NCI-H82 (cell line): ENCODE measurements around the gene DYDC2.
A peak's percentile ranks its signal among the peaks of the same experiment; 100 is the strongest.
"Not testable (repeated sequence)": the region's sequence is repeated elsewhere in the genome, so short reads cannot be mapped to it uniquely, and the experiment has no call there.

Source experiments
- DNase-seq: peaks from one replicate; lab custom pipeline; 2025; lab: John Stamatoyannopoulos, UW

Gene DYDC2, protein sequence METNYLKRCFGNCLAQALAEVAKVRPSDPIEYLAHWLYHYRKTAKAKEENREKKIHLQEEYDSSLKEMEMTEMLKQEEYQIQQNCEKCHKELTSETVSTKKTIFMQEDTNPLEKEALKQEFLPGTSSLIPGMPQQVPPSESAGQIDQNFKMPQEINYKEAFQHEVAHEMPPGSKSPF

DNA sequence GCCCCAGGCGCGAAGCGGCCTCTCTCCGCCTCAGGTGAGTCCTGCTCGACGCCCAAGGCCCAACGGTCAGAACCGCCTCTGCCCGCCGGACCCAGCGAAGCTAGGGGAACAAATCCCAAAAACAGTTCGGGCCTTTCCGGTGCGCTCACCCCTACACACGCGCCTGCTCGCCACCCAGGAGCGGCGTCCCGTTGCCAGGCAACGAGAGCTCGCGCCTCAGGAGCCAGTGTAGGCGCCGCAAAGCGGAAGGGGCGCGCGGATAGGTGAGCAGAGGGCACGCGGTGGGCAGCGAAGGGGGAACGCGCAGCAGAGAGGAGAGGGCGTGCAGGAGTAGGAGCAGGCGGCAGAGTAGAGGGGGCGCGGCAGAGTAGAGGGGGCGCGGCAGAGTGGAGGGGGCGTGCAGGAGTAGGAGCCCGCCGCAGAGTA, at the start of gene DYDC2, which contains the start of gene DYDC1:
Gene DYDC2 (plus strand): TSS at position 219 of the 426 bp plus-strand sequence. CDS start 5,663 bp downstream, outside the sequence.
Gene DYDC1 (minus strand): TSS at position 193 of the 426 bp plus-strand sequence. CDS start 4,154 bp downstream, outside the sequence.
- DNase-seq = peak; percentile 81

DNA sequence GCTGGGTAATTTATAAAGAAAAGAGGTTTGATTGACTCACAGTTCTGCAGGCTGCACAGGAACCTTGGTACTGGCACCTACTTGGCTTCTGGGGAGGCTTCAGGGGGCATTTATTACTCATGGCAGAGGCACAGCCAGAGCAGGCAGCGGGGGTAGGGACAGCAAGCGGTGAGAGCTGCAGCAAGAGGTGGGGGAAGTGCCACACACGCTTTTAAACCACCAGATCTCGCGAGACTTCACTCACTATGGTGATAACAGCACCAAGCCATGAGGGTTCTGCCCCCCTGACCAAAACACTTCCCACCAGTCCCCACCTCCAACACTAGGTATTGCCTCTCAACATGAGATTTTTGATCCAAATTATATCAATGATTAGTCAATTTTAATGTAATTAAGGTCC, 43.1 kb upstream of the DYDC2 start:
- no peak for DNase-seq

DNA sequence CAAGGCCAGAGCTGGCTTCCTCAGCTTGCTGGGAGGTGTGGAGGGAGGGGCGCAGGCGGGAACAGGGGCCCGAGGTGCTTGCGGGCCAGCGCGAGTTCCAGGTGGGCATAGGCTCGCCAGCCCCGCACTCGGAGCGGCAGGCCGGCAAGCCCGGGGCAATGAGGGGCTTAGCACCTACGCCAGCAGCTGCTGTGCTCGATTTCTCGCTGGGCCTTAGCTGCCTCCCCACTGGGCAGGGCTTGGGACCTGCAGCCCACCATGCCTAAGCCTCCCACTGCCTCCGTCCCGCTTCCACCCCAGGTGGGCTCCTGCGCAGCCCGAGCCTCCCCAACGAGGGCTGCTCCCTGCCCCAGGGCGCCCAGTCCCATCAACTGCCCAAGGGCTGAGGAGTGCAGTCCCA, 41.2 kb upstream of the DYDC2 start:
- no peak for DNase-seq

DNA sequence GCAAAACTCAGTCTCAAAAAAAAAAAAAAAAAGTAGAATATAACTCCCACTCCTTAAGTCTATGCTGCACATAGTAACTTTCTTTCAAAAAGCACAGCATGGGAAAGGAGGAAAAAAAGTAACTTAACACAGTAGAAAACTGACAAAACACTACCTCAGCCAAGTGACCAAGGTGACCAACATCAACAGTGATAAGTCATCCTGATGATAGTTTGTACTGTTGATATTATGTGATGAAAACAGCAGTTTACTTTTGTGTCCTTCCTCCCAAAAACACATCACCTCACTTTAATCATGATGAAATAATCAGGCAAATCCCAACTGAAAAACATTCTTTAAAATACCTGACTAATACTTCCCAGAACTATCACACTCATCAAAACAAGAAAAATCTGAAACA, 37.8 kb upstream of the DYDC2 start:
- DNase-seq = no peak

DNA sequence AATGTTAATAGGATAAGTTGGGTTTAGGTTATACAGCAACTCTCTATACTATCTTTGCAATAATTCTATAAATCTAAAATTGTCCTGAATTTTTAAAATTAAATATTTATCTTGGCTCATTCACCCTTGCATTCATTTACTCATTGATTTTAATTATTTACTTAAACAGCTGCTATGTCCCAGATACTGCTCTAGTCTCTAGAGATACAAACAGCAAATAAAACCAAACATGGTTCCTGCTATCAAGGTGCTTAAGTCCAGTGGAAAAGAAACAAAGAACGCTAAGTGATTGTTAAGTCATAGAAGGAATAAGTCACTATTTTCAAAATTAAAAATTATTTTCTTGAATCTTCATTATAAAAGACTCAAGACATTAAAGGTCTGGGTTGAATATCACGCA, 37.3 kb upstream of the DYDC2 start:
- DNase-seq = no peak

DNA sequence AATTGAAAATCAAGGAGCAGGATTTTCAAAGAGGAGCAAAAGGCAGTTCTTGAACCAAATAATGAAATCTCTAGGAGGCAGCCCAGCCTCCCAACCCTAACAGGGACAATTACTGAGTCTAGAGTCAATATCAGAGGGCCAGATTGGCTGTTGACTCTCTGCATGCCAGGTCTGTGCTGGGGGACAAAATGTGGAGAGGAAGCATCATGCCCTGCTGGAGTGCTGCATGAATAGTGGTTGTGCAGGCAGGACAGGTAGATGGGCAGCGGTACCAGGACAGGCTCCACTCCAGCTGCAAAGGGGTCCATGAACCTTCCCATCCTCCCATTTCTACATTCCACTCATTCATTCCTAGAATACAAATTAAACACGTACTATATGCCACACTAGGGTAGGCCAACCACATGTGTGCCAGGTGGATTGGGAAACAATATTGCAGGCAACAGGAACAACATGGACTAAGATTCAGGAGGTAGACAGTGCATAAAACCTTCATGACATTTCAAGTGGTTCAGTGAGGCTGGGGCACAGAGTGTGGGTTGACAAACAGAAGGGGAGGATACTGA, 36.8 kb upstream of the DYDC2 start:
- no peak for DNase-seq

DNA sequence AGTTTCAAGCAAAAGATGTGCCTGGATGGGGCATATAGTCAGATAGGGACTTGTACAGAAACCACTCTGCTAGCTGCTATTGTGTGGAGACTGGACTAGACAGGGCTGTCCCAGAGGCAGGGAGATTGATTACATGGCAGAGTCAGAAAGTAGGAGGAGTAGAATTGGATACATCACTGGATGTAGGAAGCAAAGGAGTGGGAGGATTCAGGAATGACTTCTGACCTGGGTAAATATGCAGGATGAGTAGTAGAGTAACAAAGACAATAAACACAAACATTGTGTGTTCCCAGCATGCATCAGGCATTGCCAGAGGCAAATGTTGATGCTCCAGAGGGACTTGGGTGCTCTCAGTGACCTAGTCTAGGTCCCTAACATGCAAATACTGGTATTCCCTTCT, 36.2 kb upstream of the DYDC2 start:
- DNase-seq = no peak

DNA sequence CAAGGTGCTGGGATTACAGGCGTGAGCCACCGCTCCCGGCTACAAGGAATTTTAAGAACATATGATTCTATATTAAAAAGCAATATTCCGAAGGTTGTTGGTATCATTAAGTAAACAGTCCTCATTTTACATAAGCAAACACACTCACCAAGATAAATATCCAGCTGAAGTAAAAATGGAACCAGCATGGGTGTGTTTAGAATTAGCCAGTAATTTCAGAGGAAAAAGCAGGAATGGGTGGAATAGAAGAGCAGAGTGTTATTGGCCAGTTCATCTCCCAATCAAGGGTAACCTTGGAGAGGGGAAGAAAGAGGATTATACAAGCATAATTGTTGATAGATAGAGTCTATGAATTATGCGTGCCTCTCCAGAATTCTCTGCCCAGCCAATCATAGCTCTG, 35.4 kb upstream of the DYDC2 start:
- DNase-seq = no peak

DNA sequence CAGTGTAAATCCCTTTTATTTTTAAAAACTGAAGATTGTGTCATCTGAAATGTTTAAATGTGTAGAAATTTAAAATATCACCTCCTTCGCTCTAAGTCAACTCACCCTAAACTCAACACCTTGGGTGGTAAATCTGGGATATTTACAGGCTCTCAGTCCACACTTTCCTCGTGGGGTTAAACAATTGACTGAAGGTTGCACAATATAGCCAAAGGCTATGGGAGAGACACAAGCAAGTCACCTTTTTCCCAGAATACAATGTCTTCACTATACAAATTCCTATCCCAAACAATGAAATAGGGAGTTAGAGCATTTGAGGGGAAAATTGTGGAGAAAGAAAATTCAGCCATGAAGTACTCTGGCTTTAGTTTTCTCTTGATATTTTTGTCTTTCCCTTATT, 34.4 kb upstream of the DYDC2 start:
- no peak for DNase-seq

DNA sequence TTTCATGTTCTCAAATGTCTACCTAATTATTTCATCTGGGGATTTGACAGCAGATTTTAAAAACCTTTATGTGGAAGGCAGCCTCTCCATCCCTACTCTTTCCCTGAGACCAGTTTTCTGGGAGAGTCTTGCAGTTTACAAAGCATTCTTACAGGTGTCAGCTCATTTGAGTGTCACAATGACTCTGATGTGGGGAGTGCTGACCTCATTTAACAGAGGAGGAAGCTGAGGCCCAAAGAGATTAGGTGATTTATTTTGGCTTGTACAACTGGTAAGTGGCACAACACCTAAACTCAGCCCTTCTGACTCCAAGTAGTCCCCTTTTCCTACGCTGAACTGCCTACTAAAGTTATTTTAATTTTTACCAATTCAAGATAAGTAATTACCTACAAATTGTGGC, 33.9 kb upstream of the DYDC2 start:
- DNase-seq = no peak

DNA sequence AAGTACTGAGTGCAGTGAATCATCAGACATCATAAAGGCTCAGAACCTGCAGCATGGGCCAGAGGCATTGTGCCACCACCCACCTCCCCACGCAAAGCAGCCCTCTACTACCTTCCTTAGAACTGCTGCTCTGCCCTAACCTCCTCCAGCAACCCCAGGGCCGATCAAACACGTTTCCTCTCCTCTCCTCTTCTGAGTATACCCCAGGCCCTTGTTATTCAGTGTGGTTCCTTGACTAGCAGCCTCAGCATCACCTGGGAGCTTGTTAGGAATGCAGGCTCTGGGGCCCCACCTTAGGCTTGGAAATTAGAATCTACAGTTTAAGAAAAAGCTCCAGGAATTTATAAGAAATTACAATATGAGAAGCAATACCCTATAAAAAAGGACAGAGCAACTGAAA, 33.3 kb upstream of the DYDC2 start:
- no peak for DNase-seq

DNA sequence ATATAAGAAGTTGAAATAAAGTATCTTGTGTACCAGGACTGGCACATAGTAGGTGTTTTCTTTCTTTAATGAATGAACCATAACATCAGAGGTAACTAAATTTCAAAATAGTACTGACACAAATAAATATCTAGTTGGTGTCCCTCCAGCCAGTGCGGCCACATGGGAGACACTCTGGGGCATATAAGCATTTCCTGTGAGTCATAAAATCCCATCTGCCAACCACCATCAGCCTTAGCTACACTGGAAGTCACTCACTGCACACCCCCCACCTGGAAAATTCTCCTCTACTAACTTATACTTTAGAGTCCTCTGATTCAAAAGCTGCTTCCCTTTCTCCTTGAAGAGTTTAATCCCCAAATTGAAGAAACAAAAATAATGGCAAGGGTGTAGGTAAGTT, 32.5 kb upstream of the DYDC2 start:
- DNase-seq = peak; percentile 3

DNA sequence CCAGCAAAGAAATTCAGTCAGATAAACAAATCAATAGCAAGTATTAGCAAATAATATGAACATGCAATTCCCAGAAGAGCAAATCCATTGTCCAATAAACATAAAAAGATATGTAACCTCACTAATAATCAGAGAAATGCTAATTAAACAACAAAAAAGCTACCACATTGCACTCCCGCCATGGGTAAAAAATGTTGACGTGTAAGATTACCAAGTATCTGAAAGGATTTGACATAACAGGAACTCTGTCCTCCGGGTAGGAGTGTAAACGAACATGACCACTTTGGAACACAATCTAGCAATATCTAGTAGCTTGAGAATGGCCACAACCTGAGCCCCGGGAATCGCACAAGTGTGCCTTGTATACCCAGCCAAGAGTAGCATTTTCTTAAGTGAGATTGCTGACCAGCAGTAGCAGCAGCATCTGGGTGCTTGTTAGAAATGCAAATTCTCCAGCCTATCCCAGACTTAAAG, 31.7 kb upstream of the DYDC2 start:
- no peak for DNase-seq

DNA sequence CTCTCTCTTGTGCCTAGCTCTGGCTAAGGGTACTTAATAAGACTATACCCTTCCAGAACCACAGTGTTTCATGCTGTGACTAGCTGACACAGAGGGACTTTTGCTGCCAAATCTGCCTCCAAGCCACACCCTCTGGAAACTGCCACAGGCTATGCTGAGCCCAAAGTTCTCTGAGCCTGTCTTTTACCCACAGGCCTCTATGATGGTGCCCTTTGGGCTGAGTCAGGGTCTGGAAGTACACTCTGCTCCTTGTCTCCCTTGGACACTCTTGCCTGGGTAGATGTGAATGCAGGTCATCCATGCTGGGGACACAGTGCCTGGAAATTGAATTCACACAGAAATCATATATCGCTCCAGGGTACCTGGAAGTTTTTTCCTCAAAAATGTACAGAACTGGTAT, 22.6 kb upstream of the DYDC2 start:
- no peak for DNase-seq

DNA sequence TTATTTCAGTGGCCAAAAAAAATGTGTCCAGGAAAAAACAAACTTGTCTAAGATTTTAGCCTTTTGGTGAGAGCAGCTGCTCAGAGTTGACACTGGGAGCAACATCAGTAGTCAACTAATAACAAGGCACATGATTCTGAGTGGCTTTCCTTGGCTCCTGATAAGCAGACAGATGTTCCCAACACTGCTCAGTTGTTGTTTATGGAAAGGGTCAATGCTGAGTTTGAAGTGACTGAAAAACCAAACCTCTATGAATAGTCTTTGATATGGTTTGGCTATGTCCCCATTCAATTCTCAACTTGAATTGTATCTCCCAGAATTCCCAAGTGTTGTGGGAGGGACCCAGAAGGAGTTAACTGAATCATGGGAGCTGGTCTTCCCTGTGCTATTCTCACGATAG, 12.3 kb upstream of the DYDC2 start:
- DNase-seq = no peak

DNA sequence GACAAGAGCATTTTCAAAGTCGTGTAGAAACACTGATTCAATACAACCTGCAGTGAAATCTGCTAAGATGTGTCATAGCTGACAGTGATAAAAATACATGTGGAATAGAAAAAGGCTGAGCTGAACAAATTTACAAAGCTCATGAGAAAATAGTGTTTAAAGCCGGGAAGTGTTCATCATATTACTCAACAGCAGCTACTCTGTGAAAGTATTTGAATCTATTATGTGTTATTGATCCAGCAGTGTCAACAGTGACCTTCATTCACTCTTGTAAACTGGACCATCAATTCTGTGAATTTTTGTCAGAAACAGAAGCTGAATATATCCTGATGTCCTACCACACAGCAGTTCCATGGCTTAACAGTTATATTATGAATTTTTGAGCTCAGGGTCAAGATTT, 11.7 kb upstream of the DYDC2 start:
- no peak for DNase-seq

DNA sequence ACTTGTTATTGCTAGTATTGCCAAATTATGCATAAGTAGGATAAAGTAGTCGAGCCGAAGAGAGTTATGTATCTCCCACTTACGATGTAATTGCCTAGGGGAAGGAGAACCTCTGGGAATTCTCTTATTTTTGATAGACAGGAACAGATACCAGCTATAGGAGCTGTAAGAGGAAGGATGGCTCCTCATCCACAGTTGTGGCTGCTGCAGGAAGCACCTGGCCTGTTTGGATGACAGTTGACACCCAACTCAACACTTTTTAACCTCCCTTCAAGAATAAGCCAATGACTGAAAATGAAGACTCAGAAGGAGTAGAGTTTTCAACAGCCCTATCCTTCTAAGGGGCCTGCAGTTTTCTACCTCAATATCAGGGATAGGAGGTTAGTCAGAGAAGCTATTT, 6.3 kb upstream of the DYDC2 start:
- DNase-seq = no peak

DNA sequence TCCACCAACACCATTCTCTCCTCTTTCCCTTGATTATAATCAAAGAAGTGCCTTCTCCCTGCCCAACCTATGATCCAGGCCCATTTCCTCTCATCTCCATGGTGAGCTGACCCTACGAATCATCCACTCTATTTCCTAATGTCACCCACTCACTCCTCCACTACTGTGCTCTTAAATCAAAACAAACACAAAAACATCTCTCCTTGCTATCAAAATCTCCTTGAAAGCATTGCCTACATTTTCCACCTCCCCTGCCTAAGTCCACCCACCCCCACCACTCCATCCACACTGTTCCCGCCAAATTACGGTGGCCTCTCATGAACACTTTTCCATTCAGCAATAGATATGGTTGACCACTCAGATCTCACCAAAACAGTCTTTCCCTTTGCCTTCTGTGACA, 5.4 kb upstream of the DYDC2 start:
- no peak for DNase-seq

DNA sequence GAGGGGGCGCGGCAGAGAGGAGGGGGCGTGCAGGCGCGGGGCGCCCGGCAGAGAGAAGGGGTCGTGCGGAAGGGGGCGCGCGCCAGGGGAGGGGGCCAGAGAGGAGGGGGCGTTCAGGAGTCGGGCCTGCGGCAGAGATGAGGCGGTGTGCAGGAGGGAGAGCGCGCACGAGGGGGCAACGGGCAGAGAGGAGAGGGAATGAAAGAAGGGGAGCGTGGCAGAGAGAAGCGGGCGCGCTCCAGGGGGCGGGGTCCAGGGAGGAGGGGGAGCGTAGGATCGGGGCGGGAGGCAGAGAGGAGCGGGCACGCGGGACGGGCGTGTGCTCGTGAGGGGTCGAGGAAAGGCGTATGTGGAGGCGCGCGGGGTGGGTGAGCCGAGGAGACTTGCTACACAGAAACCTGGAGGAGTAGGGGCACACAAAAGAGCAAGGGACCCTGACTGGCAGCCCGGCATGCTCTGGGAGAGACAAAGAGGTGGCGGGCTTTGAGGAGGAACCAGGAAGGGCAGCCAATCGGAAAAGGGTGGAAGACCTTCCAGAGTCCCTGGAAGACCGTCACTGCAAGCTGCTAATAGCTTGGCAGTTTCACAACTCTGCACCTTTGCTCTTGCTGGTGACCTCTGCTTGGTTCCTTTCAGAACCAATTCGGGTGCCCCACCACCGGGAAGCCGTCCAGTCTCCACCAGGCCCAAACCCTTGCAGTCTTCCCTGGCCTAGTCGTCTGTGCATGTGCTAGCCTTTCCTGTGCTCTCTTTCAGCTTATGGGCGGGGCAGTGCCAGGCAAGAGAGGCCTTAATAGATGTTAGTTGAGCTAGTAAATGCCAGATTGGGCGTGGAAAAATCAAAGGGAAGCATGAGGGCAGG, 639 bp downstream of the DYDC2 start:
- DNase-seq = peak; percentile 34

DNA sequence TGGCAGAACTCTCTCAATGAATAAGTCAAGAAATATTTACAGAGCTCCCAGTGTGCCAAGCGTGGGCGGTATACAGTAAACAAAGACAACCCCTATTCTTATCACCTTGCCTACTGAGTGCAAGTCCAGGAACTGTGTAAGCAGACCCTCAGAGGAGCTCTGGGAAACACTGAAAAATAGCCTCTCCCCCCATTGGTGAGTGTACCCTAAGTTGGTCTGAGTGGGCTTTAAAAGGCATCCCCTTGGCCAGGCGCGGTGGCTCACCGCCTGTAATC, 1.2 kb downstream of the DYDC2 start:
- no peak for DNase-seq

DNA sequence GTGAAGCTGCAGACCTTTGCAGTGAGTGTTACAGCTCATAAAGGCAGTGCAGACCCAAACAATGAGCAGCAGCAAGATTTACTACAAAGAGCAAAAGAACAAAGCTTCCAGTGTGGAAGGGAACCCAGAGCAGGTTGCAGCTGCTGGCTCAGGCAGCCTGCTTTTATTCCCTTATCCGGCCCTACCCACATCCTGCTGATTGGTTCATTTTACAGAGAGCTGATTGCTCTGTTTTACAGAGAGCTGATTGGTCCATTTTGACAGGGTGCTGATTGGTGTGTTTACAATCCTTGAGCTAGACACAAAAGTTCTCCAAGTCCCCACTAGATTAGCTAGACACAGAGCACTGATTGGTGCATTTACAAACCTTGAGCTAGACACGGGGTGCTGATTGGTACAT, 2.3 kb downstream of the DYDC2 start:
- not testable (repeated sequence) for DNase-seq

DNA sequence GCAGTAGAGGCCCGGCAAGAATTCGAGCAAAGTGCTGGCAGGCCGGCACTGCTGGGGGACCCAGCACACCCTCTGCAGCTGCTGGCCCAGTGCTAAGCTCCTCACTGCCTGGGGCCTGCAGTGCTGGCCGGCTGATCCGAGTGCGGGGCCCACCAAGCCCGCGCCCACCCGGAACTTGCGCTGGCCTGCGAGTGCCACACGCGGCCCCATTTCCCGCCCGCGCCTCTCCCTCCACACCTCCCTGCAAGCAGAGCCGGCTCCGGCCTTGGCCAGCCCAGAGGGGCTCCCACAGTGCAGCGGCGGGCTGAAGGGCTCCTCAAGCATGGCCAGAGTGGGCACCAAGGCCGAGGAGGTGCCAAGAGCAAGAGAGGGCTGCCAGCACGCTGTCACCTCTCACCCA, 3.1 kb downstream of the DYDC2 start:
- DNase-seq = no peak

DNA sequence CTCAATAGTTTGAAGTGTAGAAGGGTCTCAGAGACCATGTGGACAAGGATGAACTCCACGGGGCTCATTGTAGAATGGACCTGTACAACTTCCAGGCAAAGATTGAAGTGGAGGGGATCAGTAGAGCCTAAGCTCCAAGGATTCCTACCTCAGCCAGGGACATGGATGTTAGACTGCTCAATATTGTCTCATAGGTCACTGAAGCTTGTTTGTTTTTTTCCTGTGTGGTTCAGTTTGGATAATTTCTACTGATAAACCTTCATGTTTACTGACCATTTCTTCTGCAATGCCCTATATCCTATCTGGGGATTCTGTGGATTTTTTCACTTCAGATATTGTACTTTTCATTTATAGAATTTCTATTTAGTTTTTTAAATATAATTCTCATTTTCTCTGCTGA, 8.9 kb downstream of the DYDC2 start:
- DNase-seq = no peak
